ENCODE results near the gene MED29. TPM values are rescaled to one million over a fixed set of nuclear protein-coding genes. Genes with fewer than 3 reads are reported as not detected.

The MED29 gene
- total RNA-seq, 1 donor = 22.0 TPM

- no peak for DNase-seq (ENCODE audit: low read depth)
Measured at GRCh38 chr19:39423258-39424086, 32.3 kb downstream of the MED29 start.

GRCh38 chr19:39424934-39425333 is 33.8 kb downstream of the MED29 start:
- DNase-seq (ENCODE audit: low read depth) = no peak
- no peak for TF ChIP-seq CTCF (IDR thresholded peaks at IDR 0.05; ENCODE audit: insufficient read depth, low read depth, low read length)
- H3K4me3 ChIP-seq (ENCODE audit: low read depth, low read length) = no peak overlapping the region

More at GRCh38 chr19:39423258-39424086, 32.3 kb downstream of the MED29 start:
- H3K4me3 ChIP-seq (ENCODE audit: low read depth, low read length) = no peak overlapping the region
- no peak for TF ChIP-seq CTCF (IDR thresholded peaks at IDR 0.05; ENCODE audit: insufficient read depth, low read depth, low read length)

GRCh38 chr19:39425744-39426143 is 34.6 kb downstream of the MED29 start:
- TF ChIP-seq CTCF (IDR thresholded peaks at IDR 0.05; ENCODE audit: insufficient read depth, low read depth, low read length) = no peak
- no peak overlapping the region for H3K4me3 ChIP-seq (ENCODE audit: low read depth, low read length)
- no peak for DNase-seq (ENCODE audit: low read depth)

- TF ChIP-seq CTCF (IDR thresholded peaks at IDR 0.05; ENCODE audit: insufficient read depth, low read depth, low read length) = no peak
- H3K4me3 ChIP-seq (ENCODE audit: low read depth, low read length) = no peak overlapping the region
- no peak for DNase-seq (ENCODE audit: low read depth)
Measured at GRCh38 chr19:39426170-39426569, 35.0 kb downstream of the MED29 start.

GRCh38 chr19:39427707-39428106 is 36.5 kb downstream of the MED29 start:
- H3K4me3 ChIP-seq (ENCODE audit: low read depth, low read length) = no peak overlapping the region
- no peak for DNase-seq (ENCODE audit: low read depth)
- no peak for TF ChIP-seq CTCF (IDR thresholded peaks at IDR 0.05; ENCODE audit: insufficient read depth, low read depth, low read length)

GRCh38 chr19:39428283-39429112 is 37.3 kb downstream of the MED29 start:
- peak; percentile 96 for DNase-seq (ENCODE audit: low read depth)
- TF ChIP-seq CTCF (IDR thresholded peaks at IDR 0.05; ENCODE audit: insufficient read depth, low read depth, low read length) = no peak
- H3K4me3 ChIP-seq (ENCODE audit: low read depth, low read length) = no peak overlapping the region
